GM19467 (cell line): ENCODE measurements around the gene PLCH1.

ENCODE experiments used
- ATAC-seq: cut with Tn5 transposase; IDR thresholded peaks from one replicate; pipeline ENCODE4 v1.9.1; 2021; ENCODE audit warnings: mild to moderate bottlenecking, moderate library complexity; ENCODE audit not compliant: unreplicated experiment

Gene PLCH1

GRCh38 chr3:155554777-155555451 is 190.0 kb downstream of the PLCH1 start:
- peak; percentile 79 for ATAC-seq

GRCh38 chr3:155553780-155554179 is 191.1 kb downstream of the PLCH1 start:
- ATAC-seq: peak; percentile 40

DNA sequence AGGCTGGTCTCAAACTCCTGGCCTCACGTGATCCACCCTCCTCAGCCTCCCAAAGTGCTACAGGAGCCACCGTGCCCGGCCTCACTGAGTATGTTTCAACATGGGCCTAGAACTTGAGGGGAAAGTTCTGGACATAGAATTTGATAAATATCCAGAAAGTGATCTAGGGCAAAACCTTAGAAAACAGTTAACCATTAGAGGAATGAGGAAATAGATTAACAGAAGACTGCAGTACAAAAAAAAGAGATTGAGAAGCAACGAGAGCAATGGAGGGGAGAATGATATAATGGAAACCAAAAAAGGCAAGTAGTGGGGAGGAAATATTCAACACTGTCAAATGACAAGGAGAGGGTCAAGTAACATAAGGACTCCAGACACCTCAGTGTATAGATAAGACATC is 191.5 kb downstream of the PLCH1 start:
- no peak for ATAC-seq

DNA sequence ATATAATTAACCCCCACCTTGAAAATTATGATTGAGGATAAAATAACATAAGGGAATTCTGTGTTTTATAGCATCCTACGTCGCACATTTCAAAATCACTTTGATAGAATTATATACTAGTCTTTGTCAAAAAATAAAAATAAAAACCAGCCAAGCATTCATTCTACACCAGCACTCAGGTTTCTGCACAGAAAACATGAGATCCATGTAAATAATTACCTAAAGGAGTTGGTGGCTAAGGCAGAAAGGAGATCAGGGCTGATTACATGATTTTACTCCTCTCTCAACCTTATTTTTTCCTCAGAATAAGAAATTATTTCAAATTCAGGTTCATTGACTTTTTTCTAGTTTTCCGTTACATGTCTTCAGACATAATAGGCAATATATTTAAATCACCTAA is 194.5 kb downstream of the PLCH1 start:
- ATAC-seq: no peak

DNA sequence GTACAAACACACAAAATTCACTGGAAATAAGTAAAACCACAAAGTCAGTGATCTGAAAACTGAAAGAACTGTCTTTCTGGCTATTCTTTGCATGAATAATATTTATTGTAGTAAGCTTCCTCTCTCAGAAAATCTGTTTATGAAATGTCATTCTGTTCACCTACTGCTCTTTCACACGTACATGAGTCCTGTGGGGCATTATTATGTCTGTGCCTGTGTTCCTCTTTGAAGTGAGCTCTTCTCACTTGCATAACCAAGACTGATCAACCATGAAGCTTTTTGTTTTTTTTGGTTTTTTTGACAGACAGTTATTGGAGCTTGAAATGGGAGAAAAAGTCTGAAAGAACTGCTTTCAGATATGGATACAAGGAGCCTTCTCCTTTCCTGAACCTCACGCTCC is 195.8 kb downstream of the PLCH1 start:
- peak; percentile 86 for ATAC-seq

DNA sequence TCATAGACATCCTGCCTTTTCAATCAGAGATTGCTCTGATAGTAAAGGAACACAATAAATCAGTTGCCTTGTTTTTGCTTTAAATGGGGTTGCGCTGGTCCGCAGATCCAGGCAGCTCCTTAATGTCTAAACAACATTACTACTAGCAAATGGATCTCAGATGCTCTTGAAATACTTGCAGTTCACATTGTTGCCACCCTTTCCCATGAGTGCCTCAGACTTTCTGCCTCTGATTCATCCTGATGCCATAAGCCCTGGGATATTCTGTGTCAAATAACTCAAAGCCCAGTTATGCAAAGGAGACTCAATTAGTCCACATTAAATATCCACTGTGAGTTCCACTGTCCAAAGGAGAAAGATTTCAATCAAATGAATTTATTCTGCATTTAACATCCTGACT is 196.7 kb downstream of the PLCH1 start:
- ATAC-seq: no peak

DNA sequence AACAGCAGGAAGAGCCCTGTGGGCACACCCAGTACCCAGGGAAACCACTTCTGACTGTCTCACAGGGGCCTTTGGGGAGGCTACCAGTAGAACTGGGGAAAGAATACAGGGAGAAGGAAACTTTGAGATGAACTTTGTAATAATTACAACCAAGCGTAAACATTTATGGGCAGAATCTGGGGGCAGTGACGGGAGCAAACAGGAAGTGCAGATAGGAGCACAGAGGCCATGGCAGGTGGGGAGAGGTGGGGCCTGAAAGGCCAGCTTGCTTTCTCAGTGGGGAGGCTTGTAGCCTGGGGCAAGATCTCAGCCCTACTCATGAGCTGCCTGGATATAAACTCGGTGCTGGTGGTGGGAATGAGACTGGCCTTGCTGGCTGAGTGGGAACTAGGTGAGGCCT is 209.8 kb downstream of the PLCH1 start:
- ATAC-seq: no peak

- no peak for ATAC-seq
These were observed 216.3 kb downstream of the PLCH1 start for GRCh38 chr3:155528579-155528978.

GRCh38 chr3:155525324-155525833 is 219.5 kb downstream of the PLCH1 start:
- ATAC-seq: no peak

GRCh38 chr3:155520463-155520862 is 224.4 kb downstream of the PLCH1 start:
- no peak for ATAC-seq

DNA sequence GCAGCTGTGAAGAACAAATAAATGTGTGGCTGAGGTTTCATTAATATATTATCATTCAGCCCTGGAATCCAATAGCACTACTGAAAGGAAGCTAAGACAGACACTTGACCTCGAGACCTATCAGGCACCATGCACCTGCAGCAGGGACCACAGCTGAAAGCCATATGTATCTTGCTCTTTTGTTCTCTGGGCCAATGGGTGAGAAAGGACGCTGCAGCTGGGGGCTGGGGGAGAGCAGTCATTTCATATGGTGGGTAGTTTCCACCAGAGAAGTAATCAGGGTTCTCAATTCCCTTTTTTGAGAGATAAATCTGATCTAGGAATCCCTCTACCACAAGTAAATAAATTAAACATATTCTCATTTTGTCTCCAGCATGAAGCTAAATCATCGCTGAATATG is 225.8 kb downstream of the PLCH1 start:
- no peak for ATAC-seq

DNA sequence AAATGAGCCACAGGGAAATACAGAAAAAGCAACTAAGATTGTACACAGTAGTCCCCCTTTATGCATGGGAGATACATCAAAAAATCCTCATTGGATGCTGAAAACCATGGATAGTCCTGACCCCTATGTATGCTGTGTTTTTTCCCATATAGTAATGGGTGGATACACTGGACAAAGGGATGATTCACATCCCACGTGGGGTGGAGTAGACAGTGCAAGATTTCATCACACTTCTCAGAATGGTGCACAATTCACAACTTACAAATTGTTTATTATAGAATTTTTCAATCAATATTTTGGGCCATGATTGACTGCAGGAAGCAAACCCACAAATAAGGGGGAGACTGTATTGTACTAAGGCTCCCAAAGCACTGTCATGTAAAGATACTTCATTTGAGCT is 227.0 kb downstream of the PLCH1 start:
- ATAC-seq: no peak

GRCh38 chr3:155516439-155516838 is 228.4 kb downstream of the PLCH1 start:
- no peak for ATAC-seq

- ATAC-seq: no peak
These were observed 232.0 kb downstream of the PLCH1 start for GRCh38 chr3:155512867-155513261.

GRCh38 chr3:155512175-155512866 is 232.6 kb downstream of the PLCH1 start:
- no peak for ATAC-seq

- ATAC-seq: no peak
These were observed 240.2 kb downstream of the PLCH1 start for GRCh38 chr3:155504682-155505081.

GRCh38 chr3:155502630-155503029 is 242.2 kb downstream of the PLCH1 start:
- ATAC-seq: no peak

GRCh38 chr3:155500194-155500818 is 244.6 kb downstream of the PLCH1 start:
- ATAC-seq: no peak

DNA sequence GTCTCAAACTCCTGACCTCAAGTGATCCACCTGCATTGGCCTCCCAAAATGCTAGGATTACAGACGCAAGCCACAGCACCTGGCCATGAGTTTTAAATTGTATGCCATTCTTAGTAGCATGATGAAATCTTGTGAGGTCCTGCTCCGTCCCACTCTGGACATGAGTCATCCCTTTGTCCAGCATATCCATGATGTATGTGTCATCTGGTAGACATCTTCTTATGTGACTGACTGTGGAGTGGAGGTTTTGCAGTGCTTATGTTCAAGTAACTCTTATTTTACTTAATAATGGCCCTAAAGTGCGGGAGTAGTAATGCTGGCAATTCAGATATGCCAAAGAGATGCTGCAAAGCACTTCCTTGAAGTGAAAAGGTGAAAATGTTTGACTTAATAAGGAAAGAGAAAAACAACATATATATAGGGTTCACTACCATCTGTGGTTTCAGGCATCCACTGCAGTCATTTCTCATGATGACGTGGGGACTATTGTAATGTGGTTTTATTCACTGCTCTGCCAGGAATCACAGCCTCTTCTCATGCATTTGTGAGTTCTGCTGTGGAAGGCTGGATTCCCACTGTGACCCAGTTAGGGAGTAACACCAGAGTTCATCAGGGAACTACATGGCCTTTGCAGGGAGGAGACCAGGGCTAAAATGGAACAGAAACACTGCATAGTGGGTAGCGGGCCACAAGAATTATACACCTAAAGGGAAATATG is 246.8 kb downstream of the PLCH1 start:
- no peak for ATAC-seq

DNA sequence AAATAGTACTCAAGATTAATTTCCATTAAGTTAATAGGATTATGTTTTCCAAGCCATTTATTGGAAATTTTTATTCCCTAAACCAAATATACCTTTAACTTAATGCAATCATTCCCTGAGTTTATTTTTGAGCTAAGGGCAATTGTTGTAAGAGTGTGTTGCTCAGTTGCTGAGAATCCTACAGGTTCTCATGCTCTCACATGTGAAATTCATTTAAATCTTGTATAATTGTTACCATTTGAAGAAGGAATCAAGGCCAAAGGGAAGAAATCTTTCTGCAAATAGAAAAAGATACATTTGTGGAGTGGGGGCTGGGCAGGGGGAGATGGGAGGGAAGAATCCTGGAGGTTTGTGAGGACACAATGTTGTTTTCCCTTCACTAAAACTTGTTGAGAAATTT is 248.7 kb downstream of the PLCH1 start:
- ATAC-seq: no peak

- ATAC-seq: peak; percentile 72
These were observed 249.5 kb downstream of the PLCH1 start for GRCh38 chr3:155495387-155495786.
